ENCODE data around the gene DLGAP4.
A peak's percentile ranks its signal among the peaks of the same experiment; 100 is the strongest.
"Not testable (repeated sequence)": the region's sequence is repeated elsewhere in the genome, so short reads cannot be mapped to it uniquely, and the experiment has no call there.

DLGAP4 gene

GRCh38 chr20:36544134-36545018 lies 238.2 kb downstream of the DLGAP4 start:
- no peak for DNase-seq

- DNase-seq, result no peak
These were observed 240.1 kb downstream of the DLGAP4 start for GRCh38 chr20:36546111-36546736.

DNA sequence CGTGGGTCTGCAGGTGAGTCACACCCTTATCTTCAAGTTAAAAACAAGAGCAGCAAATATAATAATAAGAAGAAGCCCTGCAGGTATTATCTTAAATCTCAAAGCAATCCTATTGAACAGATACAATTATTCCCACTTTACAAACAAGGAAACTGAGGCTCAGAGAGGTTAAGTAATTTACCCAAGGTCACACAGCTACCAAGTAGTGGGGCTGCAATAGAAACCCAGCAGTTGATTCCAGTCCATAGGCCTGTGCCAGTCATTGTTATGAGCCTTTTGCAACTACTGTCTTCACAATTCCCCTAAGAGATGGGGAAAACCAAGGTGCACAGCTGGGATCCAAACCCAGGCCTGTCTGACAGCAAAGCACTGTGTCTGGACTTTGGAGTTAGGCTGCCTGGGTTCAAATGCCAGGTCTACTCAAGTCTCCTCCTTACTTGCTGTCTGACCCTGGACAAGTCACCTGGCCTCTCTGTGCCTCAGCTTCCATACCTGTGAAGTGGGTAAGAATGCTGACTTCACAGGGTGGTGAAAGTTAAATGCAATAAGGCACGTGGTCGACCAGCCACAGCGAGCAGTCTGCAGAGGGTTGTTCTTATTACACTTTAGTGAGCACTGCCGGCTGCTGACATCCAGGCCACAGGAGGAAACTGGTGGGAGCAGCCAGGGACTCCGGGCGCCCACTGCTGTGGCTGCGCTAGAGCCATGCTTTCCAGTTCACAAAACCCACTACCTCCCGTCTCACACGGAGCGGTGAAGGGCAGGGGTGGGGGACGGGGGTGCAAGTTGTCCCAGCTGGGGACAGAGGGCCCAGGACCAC lies 241.3 kb downstream of the DLGAP4 start:
- DNase-seq, result no peak

GRCh38 chr20:36548006-36548315 lies 241.8 kb downstream of the DLGAP4 start:
- DNase-seq, result no peak

- no peak for DNase-seq
These were observed 242.8 kb downstream of the DLGAP4 start for GRCh38 chr20:36548704-36549627.

DNA sequence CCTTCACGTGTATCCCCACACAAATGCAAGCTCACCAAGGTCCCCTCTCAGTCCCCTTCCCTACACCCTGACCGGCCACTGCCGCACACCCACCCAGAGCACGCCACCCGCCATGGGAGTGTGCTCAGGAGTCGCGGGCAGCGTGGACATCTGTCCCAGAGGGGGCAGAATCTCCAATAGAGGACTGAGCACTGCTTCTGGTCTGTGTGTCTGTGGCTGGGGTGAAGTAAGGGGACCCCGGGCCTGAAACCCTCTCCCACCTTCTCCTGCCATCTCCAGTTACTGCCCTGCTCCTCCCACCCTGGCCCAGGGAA lies 243.4 kb downstream of the DLGAP4 start:
- no peak for DNase-seq

GRCh38 chr20:36549942-36550789 lies 244.0 kb downstream of the DLGAP4 start:
- DNase-seq, result no peak

- no peak for DNase-seq
These were observed 244.7 kb downstream of the DLGAP4 start for GRCh38 chr20:36550790-36551299.

GRCh38 chr20:36555248-36555647 lies 249.1 kb downstream of the DLGAP4 start:
- no peak for DNase-seq

GRCh38 chr20:36562724-36563123 lies 256.6 kb downstream of the DLGAP4 start:
- DNase-seq, result no peak

DNA sequence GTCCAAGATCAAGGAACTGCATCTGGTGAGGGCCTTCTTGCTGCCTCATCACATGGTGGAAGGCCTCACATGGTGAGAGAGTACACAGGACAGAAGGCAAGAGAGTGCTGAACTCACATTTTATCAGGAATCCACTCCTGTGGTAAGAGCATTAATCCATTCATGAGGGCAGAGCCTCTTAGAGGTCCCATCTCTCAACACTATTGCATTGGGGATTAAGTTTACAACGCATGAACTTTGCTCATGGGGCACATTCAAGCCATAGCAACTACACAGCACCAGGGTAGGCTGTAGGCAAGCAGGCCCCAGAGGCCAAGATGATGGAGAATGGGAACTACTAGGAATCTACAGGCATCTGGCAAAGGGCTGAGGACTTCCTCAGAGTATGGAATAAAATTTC lies 257.2 kb downstream of the DLGAP4 start:
- no peak for DNase-seq

- not testable (repeated sequence) for DNase-seq
These were observed 258.1 kb downstream of the DLGAP4 start for GRCh38 chr20:36564078-36564725.

GRCh38 chr20:36564726-36565121 lies 258.6 kb downstream of the DLGAP4 start:
- DNase-seq, result not testable (repeated sequence)

- DNase-seq, result no peak
These were observed 259.4 kb downstream of the DLGAP4 start for GRCh38 chr20:36565520-36565919.

GRCh38 chr20:36569847-36570429 lies 263.8 kb downstream of the DLGAP4 start:
- no peak for DNase-seq

GRCh38 chr20:36571564-36572504 lies 265.7 kb downstream of the DLGAP4 start:
- DNase-seq, result no peak

GRCh38 chr20:36572701-36573102 lies 266.6 kb downstream of the DLGAP4 start:
- no peak for DNase-seq

DNA sequence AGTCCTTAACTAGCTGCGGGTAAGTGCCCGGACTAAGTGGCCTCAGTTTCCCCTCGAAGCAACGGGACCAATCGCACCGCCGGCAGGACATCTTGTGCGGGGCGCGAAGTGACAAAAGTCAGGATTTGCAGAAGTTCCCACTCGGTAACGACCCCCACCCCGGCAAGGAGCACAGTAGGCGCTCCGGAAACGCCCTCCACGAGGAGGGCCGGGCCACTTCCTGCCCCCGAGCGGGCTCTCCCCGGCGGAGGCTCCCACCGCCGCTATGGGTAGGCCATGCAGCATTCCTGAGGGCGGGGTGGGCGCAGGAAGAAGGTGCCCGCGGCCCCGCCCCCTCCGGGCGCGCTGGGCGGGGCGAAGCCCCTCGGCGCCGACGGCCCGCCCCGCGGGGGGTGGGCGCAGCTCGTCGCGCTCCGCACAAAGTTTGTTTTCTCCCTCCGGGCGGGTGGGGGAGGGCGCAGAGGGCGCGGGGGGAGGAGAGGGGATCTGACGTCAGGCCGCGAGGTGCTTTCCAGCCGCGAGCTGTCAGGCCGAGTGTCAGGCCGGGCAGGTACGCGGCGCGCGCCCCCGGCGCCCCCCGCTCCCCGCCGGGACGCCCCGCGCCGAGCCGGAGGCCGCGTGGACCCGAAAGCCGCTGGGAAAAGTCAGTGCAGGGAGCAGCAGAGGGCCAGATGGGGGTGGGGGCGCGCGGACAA lies 267.1 kb downstream of the DLGAP4 start, which contains the start of gene TGIF2:
TSS of gene TGIF2 (plus strand) at position 495 of the 695 bp plus-strand sequence. CDS start 5,178 bp downstream, outside the sequence.
- DNase-seq, result peak; percentile 31

Measured in NCI-H748 treated with DMSO at 0.1 percent for 48 hours (cell line).